HFFc6 (cell line): ENCODE results near the gene AFDN. TPM values are rescaled to one million over a fixed set of nuclear protein-coding genes. Genes with fewer than 3 reads are reported as not detected.

Source experiments
- DNase-seq: peaks from one replicate; pipeline ENCODE4 v3.0.0-alpha.2; 2018
- H3K27ac Mint-ChIP-seq: 2 replicates; pipeline ENCODE4 v1.8.0; 2020; ENCODE audit warnings: mild to moderate bottlenecking, mixed read lengths
- H3K27me3 Mint-ChIP-seq: 2 replicates; pipeline ENCODE4 v1.8.0; 2021; ENCODE audit warnings: mild to moderate bottlenecking, moderate library complexity, mixed read lengths; ENCODE audit not compliant: insufficient read depth
- H3K36me3 Mint-ChIP-seq: 2 replicates; pipeline ENCODE4 v1.8.0; 2021; ENCODE audit warnings: low read depth, mixed read lengths
- H3K4me1 Mint-ChIP-seq: 2 replicates; pipeline ENCODE4 v1.8.0; 2020; ENCODE audit warnings: low read depth, mixed read lengths
- H3K4me3 Mint-ChIP-seq: 2 replicates; pipeline ENCODE4 v1.8.0; 2020; ENCODE audit warnings: mild to moderate bottlenecking, moderate library complexity, mixed read lengths
- H3K9me3 Mint-ChIP-seq: 2 replicates; pipeline ENCODE4 v1.8.0; 2020; ENCODE audit warnings: mild to moderate bottlenecking, mixed read lengths
- CTCF ChIP-seq: fragments of 200-600 bp; sonication (generic); IDR thresholded peaks from 2 replicates; pipeline ENCODE4 v1.5.0; 2021; ENCODE audit warnings: antibody characterized with exemption, mild to moderate bottlenecking
- total RNA-seq, 6 experiments: library from RNA; stranded (reverse); fragmentation: NEBNext Ultra II Directional; extraction: Animal tissue kit (Norgen Biotek cat#: 25700); gene quantifications; 2 replicates in 1 of 6; 3 replicates in 5 of 6; pipeline ENCODE4 v1.2.3, GENCODE V29; 2021

The AFDN gene
- total RNA-seq, 6 experiments from 2014 or later = 16.1 to 20.3 (median 17.4) TPM

- no peak overlapping the region for H3K4me3 Mint-ChIP-seq
- no peak for DNase-seq
- TF ChIP-seq CTCF = no peak
- no peaks in the 10 kb centered on the region for H3K9me3 Mint-ChIP-seq
- peaks cover 5% of the 10 kb centered on the region; the same call in 1 of the 2 replicates for H3K36me3 Mint-ChIP-seq
- H3K4me1 Mint-ChIP-seq = no peaks in the 10 kb centered on the region
- H3K27ac Mint-ChIP-seq = no peak overlapping the region
- H3K27me3 Mint-ChIP-seq = no peaks in the 10 kb centered on the region
Measured at GRCh38 chr6:167881327-167881726, 54.6 kb downstream of the AFDN start.

GRCh38 chr6:167882244-167882643 lies 55.5 kb downstream of the AFDN start:
- peaks cover 5% of the 10 kb centered on the region; the same call in 1 of the 2 replicates for H3K36me3 Mint-ChIP-seq

GRCh38 chr6:167888098-167888497 lies 61.4 kb downstream of the AFDN start:
- Mint-ChIP-seq H3K4me3 (no peak overlapping the region), H3K36me3 (no peaks in the 10 kb centered on the region), H3K4me1 (no peaks in the 10 kb centered on the region), H3K9me3 (no peaks in the 10 kb centered on the region), H3K27ac (no peak overlapping the region), H3K27me3 (no peaks in the 10 kb centered on the region)
- no peak for DNase-seq
- TF ChIP-seq CTCF = no peak

More at GRCh38 chr6:167882244-167882643, 55.5 kb downstream of the AFDN start:
- H3K4me1 Mint-ChIP-seq = no peaks in the 10 kb centered on the region
- H3K27ac Mint-ChIP-seq = no peak overlapping the region
- DNase-seq = no peak
- no peak for TF ChIP-seq CTCF
- H3K27me3 Mint-ChIP-seq = no peaks in the 10 kb centered on the region
- no peaks in the 10 kb centered on the region for H3K9me3 Mint-ChIP-seq
- H3K4me3 Mint-ChIP-seq = no peak overlapping the region

- no peak overlapping the region for H3K27ac Mint-ChIP-seq
- peak; percentile 38 for DNase-seq
- no peaks in the 10 kb centered on the region for H3K9me3 Mint-ChIP-seq
- no peaks in the 10 kb centered on the region for H3K27me3 Mint-ChIP-seq
- no peaks in the 10 kb centered on the region for H3K4me1 Mint-ChIP-seq
- no peak overlapping the region for H3K4me3 Mint-ChIP-seq
- no peak for TF ChIP-seq CTCF
- H3K36me3 Mint-ChIP-seq = no peaks in the 10 kb centered on the region
Measured at GRCh38 chr6:167892835-167893815, 66.4 kb downstream of the AFDN start.

- no peaks in the 10 kb centered on the region for H3K27me3 Mint-ChIP-seq
- no peak for TF ChIP-seq CTCF
- no peaks in the 10 kb centered on the region for H3K36me3 Mint-ChIP-seq
- H3K27ac Mint-ChIP-seq = no peak overlapping the region
- DNase-seq = no peak
- no peak overlapping the region for H3K4me3 Mint-ChIP-seq
- H3K9me3 Mint-ChIP-seq = no peaks in the 10 kb centered on the region
- H3K4me1 Mint-ChIP-seq = no peaks in the 10 kb centered on the region
Measured at GRCh38 chr6:167894965-167895364, 68.3 kb downstream of the AFDN start.
